ENCODE measurements around the gene VSX1. TPM values are rescaled to one million over a fixed set of nuclear protein-coding genes. Genes with fewer than 3 reads are reported as not detected.

Gene VSX1
- total RNA-seq, 2 donors from 2014 or later: not detected

GRCh38 chr20:25067102-25067987 is 14.6 kb downstream of the VSX1 start:
- H3K36me3 ChIP-seq: no peaks in the 10 kb centered on the region
- H3K4me3 ChIP-seq: no peak overlapping the region
- no peaks in the 10 kb centered on the region for H3K27me3 ChIP-seq (replicated peaks; ENCODE audit: insufficient read depth)
- DNase-seq (ENCODE audit: low spot score): no peak
- intact Hi-C loops (cut with DNase I): no loop called here
- H3K27ac ChIP-seq: no peak overlapping the region
- H3K4me1 ChIP-seq (replicated peaks): no peaks in the 10 kb centered on the region
- WGBS: 94% methylated on average over 18 of the region's 18 CpGs
- TF ChIP-seq POLR2A (IDR thresholded peaks at IDR 0.05): no peak
- no peak for TF ChIP-seq POLR2AphosphoS5 (IDR thresholded peaks at IDR 0.05)
- TF ChIP-seq CTCF (IDR thresholded peaks at IDR 0.05): no peak
- no peaks in the 10 kb centered on the region for H3K9me3 ChIP-seq

- Histone ChIP-seq H3K36me3 (no peaks in the 10 kb centered on the region), H3K9me3 (no peaks in the 10 kb centered on the region), H3K27me3 (replicated peaks; ENCODE audit: insufficient read depth) (no peaks in the 10 kb centered on the region), H3K27ac (no peak overlapping the region), H3K4me1 (replicated peaks) (no peaks in the 10 kb centered on the region), H3K4me3 (no peak overlapping the region)
- DNase-seq (ENCODE audit: low spot score): no peak
- 23% methylated on average over 6 of the region's 6 CpGs for WGBS
- intact Hi-C loops (cut with DNase I): no loop called here
- TF ChIP-seq POLR2AphosphoS5 (IDR thresholded peaks at IDR 0.05) (no peak), POLR2A (IDR thresholded peaks at IDR 0.05) (no peak), CTCF (IDR thresholded peaks at IDR 0.05) (no peak)
Measured at GRCh38 chr20:25066386-25066785, 15.6 kb downstream of the VSX1 start.

GRCh38 chr20:25065625-25066338 is 16.2 kb downstream of the VSX1 start:
- peak; percentile 69 for DNase-seq (ENCODE audit: low spot score)
- Histone ChIP-seq H3K27me3 (replicated peaks; ENCODE audit: insufficient read depth) (no peaks in the 10 kb centered on the region), H3K9me3 (no peaks in the 10 kb centered on the region), H3K27ac (no peak overlapping the region), H3K4me1 (replicated peaks) (no peaks in the 10 kb centered on the region), H3K4me3 (no peak overlapping the region), H3K36me3 (no peaks in the 10 kb centered on the region)
- TF ChIP-seq POLR2A (IDR thresholded peaks at IDR 0.05) (no peak), POLR2AphosphoS5 (IDR thresholded peaks at IDR 0.05) (peak; percentile 76), CTCF (IDR thresholded peaks at IDR 0.05) (peak; percentile 38 to 94 (median 81))
- WGBS: 22% methylated on average over 9 of the region's 9 CpGs
- intact Hi-C loops (cut with DNase I): loop anchor here (1.0 kb wide), 1 partner anchor 70 kb away; no protein-coding TSS in a partner anchor

- H3K4me3 ChIP-seq: no peak overlapping the region
- H3K36me3 ChIP-seq: no peaks in the 10 kb centered on the region
- no peak for DNase-seq (ENCODE audit: low spot score)
- no peaks in the 10 kb centered on the region for H3K4me1 ChIP-seq (replicated peaks)
- no peak overlapping the region for H3K27ac ChIP-seq
- 54% methylated on average over 9 of the region's 9 CpGs for WGBS
- TF ChIP-seq POLR2A (IDR thresholded peaks at IDR 0.05): no peak
- TF ChIP-seq POLR2AphosphoS5 (IDR thresholded peaks at IDR 0.05): no peak
- no peak for TF ChIP-seq CTCF (IDR thresholded peaks at IDR 0.05)
- no peaks in the 10 kb centered on the region for H3K9me3 ChIP-seq
- no peaks in the 10 kb centered on the region for H3K27me3 ChIP-seq (replicated peaks; ENCODE audit: insufficient read depth)
- intact Hi-C loops (cut with DNase I): loop anchor here (1.0 kb wide), 1 partner anchor 70 kb away; no protein-coding TSS in a partner anchor
Measured at GRCh38 chr20:25065072-25065624, 16.8 kb downstream of the VSX1 start.

All from prostate gland (tissue), 2 donors.